Common myeloid progenitor, CD34-positive (primary cell): ENCODE data around the gene ZNF692.

Source experiments
- CTCF ChIA-PET: fragments of 350-600 bp; sonication (Branson Sonifier 250); formaldehyde crosslinking; loops from one replicate; lab custom pipeline; 2021; ENCODE audit warnings: antibody characterized with exemption; lab: Charles Lee
- POLR2A ChIA-PET: fragments of 350-600 bp; sonication (Branson Sonifier 250); formaldehyde crosslinking; loops from one replicate; lab custom pipeline; 2021; ENCODE audit warnings: antibody characterized with exemption; lab: Charles Lee
- DNase-seq, 3 donors: peaks; one replicate each; pipeline versions ENCODE4 v3.0.0 to v3.0.0-alpha.2; 2013
- H3K27ac ChIP-seq, 2 experiments: 1 replicate in 1 of 2; 2 replicates in 1 of 2; pipeline ENCODE4 v1.7.0; 2013; ENCODE audit warnings: inconsistent platforms in 2 of 2, low read length in 2 of 2, mild to moderate bottlenecking in 2 of 2, low read depth in 1 of 2, moderate library complexity in 1 of 2; ENCODE audit not compliant: severe bottlenecking in 2 of 2, insufficient read depth in 1 of 2, poor library complexity in 1 of 2
- H3K27me3 ChIP-seq, 5 experiments: replicated peaks in 2 of 5; 1 replicate in 3 of 5; 2 replicates in 2 of 5; pipeline versions ENCODE4 v1.6.1 to v1.7.0; 2013; ENCODE audit warnings: low read length in 4 of 5, mild to moderate bottlenecking in 2 of 5, moderate library complexity in 2 of 5, inconsistent platforms in 1 of 5; ENCODE audit not compliant: insufficient read depth in 5 of 5, control insufficient read depth in 4 of 5
- H3K36me3 ChIP-seq, 4 experiments: 1 replicate in 2 of 4; 2 replicates in 2 of 4; pipeline versions ENCODE4 v1.6.1 to v1.7.0; 2013; ENCODE audit warnings: low read length in 3 of 4, control low read depth in 1 of 4, mild to moderate bottlenecking in 1 of 4; ENCODE audit not compliant: control insufficient read depth in 4 of 4, insufficient read depth in 4 of 4
- H3K4me1 ChIP-seq, 4 experiments: 1 replicate in 3 of 4; 2 replicates in 1 of 4; pipeline versions ENCODE4 v1.6.1 to v1.7.1; 2013; ENCODE audit warnings: low read length in 3 of 4, mild to moderate bottlenecking in 3 of 4, control low read depth in 1 of 4, inconsistent platforms in 1 of 4, moderate library complexity in 1 of 4; ENCODE audit not compliant: control insufficient read depth in 4 of 4, insufficient read depth in 4 of 4; ENCODE audit errors: control extremely low read depth in 1 of 4
- H3K4me3 ChIP-seq, 7 experiments: 1 replicate in 4 of 7; 2 replicates in 3 of 7; pipeline versions ENCODE4 v1.5.1 to v1.7.0; 2013; ENCODE audit warnings: mild to moderate bottlenecking in 7 of 7, low read length in 6 of 7, moderate library complexity in 6 of 7, inconsistent platforms in 2 of 7, low read depth in 2 of 7, control low read depth in 1 of 7; ENCODE audit not compliant: insufficient read depth in 4 of 7, control insufficient read depth in 1 of 7; ENCODE audit errors: extremely low read depth in 1 of 7
- H3K9me3 ChIP-seq, 5 experiments: 1 replicate in 4 of 5; 2 replicates in 1 of 5; pipeline versions ENCODE4 v1.6.1 to v1.7.1; 2013; ENCODE audit warnings: low read length in 4 of 5, mild to moderate bottlenecking in 2 of 5, inconsistent platforms in 1 of 5, low read depth in 1 of 5, moderate library complexity in 1 of 5; ENCODE audit not compliant: control insufficient read depth in 4 of 5, insufficient read depth in 2 of 5; ENCODE audit errors: control extremely low read depth in 1 of 5
- WGBS: methylation state at CpG from one replicate; pipeline ENCODE4 v1.1.5; 2013; ENCODE audit not compliant: insufficient coverage; 5-methylcytosine and 5-hydroxymethylcytosine counted together

The ZNF692 gene

GRCh38 chr1:248828845-248829244 lies 30.0 kb downstream of the ZNF692 start:
- no peak overlapping the region for H3K27ac ChIP-seq
- peaks cover 1 to 9% (median 6%) of the 10 kb centered on the region in 4 experiments for H3K36me3 ChIP-seq
- no peaks in the 10 kb centered on the region for H3K27me3 ChIP-seq
- ChIA-PET CTCF (interaction anchor here (0.7 to 2.8 kb wide), 6 partner anchors 9 to 78 kb away, joined by 3 to 10 read pairs (median 5); partner anchors contain the start of gene ZNF672), POLR2A (no interaction called here)
- no peak overlapping the region for H3K4me3 ChIP-seq
- peaks cover 11 to 34% (median 24%) of the 10 kb centered on the region in 4 experiments for H3K4me1 ChIP-seq
- no peaks in the 10 kb centered on the region for H3K9me3 ChIP-seq
- WGBS, result 75% methylated on average over 1 of the region's 3 CpGs
- DNase-seq, result peak in 2 of 3 donors; percentile 39 to 52

- ChIA-PET POLR2A (interaction anchor here (0.6 to 1.6 kb wide), 3 partner anchors 12 to 59 kb away, joined by 3 to 16 read pairs (median 4); partner anchors contain the start of gene ZNF672), CTCF (interaction anchor here (0.9 to 2.2 kb wide), 4 partner anchors 11 to 21 kb away, joined by 4 to 7 read pairs (median 4); partner anchors contain the start of gene ZNF672)
- Histone ChIP-seq H3K27me3 (no peaks in the 10 kb centered on the region), H3K4me1 (peaks cover 22 to 40% (median 31%) of the 10 kb centered on the region in 4 experiments), H3K36me3 (peaks cover 6 to 30% (median 17%) of the 10 kb centered on the region in 4 experiments), H3K27ac (peak within 1 kb of the TSS; percentile 99 to 100), H3K9me3 (no peaks in the 10 kb centered on the region), H3K4me3 (peak within 1 kb of the TSS; percentile 90 to 99 (median 95))
- 0% methylated on average over 54 of the region's 56 CpGs for WGBS
- DNase-seq, result peak; percentile 96 to 98 (median 98)
Observed at GRCh38 chr1:248825909-248826760, 32.8 kb downstream of the ZNF692 start, which contains the start of gene SH3BP5L. Gene SH3BP5L (minus strand): TSS chr1:248825915. CDS start chr1:248824935, 980 bp downstream.

- 0% methylated on average over 11 of the region's 18 CpGs for WGBS
- H3K4me1 ChIP-seq, result peaks cover 22 to 40% (median 31%) of the 10 kb centered on the region in 4 experiments
- ChIA-PET CTCF (interaction anchor here (1.1 to 7.7 kb wide), 3 partner anchors 12 to 19 kb away, joined by 4 to 53 read pairs (median 5); partner anchors contain the start of gene ZNF672), POLR2A (interaction anchor here (0.9 to 1.6 kb wide), 3 partner anchors 12 to 101 kb away, joined by 3 to 16 read pairs (median 3); partner anchors contain the start of gene ZNF672)
- peak overlapping the region; percentile 99 to 100 for H3K27ac ChIP-seq
- no peak for DNase-seq
- no peaks in the 10 kb centered on the region for H3K27me3 ChIP-seq
- H3K4me3 ChIP-seq, result peak overlapping the region; percentile 90 to 99 (median 95)
- peaks cover 10 to 36% (median 20%) of the 10 kb centered on the region in 4 experiments for H3K36me3 ChIP-seq
- H3K9me3 ChIP-seq, result no peaks in the 10 kb centered on the region
Observed at GRCh38 chr1:248825573-248825908, 33.3 kb downstream of the ZNF692 start.

- H3K36me3 ChIP-seq, result peaks cover 12 to 40% (median 24%) of the 10 kb centered on the region in 4 experiments
- no peak for DNase-seq
- H3K27ac ChIP-seq, result peak overlapping the region; percentile 99 to 100
- H3K27me3 ChIP-seq, result no peaks in the 10 kb centered on the region
- WGBS, result 62% methylated on average over 8 of the region's 10 CpGs
- H3K4me3 ChIP-seq, result peak overlapping the region; percentile 90 to 99 (median 95)
- CTCF ChIA-PET, result interaction anchor here (1.1 to 7.7 kb wide), 5 partner anchors 11 to 48 kb away, joined by 4 to 53 read pairs (median 5); partner anchors contain the start of gene ZNF672
- no peaks in the 10 kb centered on the region for H3K9me3 ChIP-seq
- peaks cover 22 to 40% (median 31%) of the 10 kb centered on the region in 4 experiments for H3K4me1 ChIP-seq
- POLR2A ChIA-PET, result interaction anchor here (0.9 kb wide), 1 partner anchor 101 kb away, joined by 3 read pairs; no protein-coding TSS in a partner anchor
Observed at GRCh38 chr1:248825136-248825535, 33.7 kb downstream of the ZNF692 start.

- no peaks in the 10 kb centered on the region for H3K9me3 ChIP-seq
- ChIA-PET CTCF (interaction anchor here (1.3 to 7.7 kb wide), 4 partner anchors 11 to 49 kb away, joined by 4 to 53 read pairs (median 6); no protein-coding TSS in a partner anchor), POLR2A (interaction anchor here (0.9 kb wide), 1 partner anchor 102 kb away, joined by 3 read pairs; no protein-coding TSS in a partner anchor)
- 88% methylated on average over 3 of the region's 3 CpGs for WGBS
- peak overlapping the region; percentile 9 to 100 for H3K27ac ChIP-seq
- H3K4me1 ChIP-seq, result peaks cover 23 to 40% (median 31%) of the 10 kb centered on the region in 4 experiments
- peak overlapping the region in 6 of 7 experiments; percentile 90 to 99 (median 96) for H3K4me3 ChIP-seq
- peaks cover 12 to 43% (median 25%) of the 10 kb centered on the region in 4 experiments for H3K36me3 ChIP-seq
- no peaks in the 10 kb centered on the region for H3K27me3 ChIP-seq
- DNase-seq, result no peak
Observed at GRCh38 chr1:248824701-248825100, 34.2 kb downstream of the ZNF692 start.

- CTCF ChIA-PET, result interaction anchor here (1.3 to 7.7 kb wide), 4 partner anchors 10 to 49 kb away, joined by 4 to 53 read pairs (median 6); no protein-coding TSS in a partner anchor
- peak overlapping the region in 2 of 7 experiments; percentile 90 to 95 for H3K4me3 ChIP-seq
- POLR2A ChIA-PET, result no interaction called here
- peaks cover 24 to 40% (median 31%) of the 10 kb centered on the region in 4 experiments for H3K4me1 ChIP-seq
- H3K9me3 ChIP-seq, result no peaks in the 10 kb centered on the region
- H3K36me3 ChIP-seq, result peaks cover 12 to 43% (median 25%) of the 10 kb centered on the region in 4 experiments
- no CpG with 5 or more reads among the region's 1 CpG for WGBS
- H3K27ac ChIP-seq, result peak overlapping the region; percentile 9 to 100
- DNase-seq, result no peak
- H3K27me3 ChIP-seq, result no peaks in the 10 kb centered on the region
Observed at GRCh38 chr1:248824301-248824700, 34.6 kb downstream of the ZNF692 start.
